K562 (cell line): ENCODE results near the gene ULK3. TPM values are rescaled to one million over a fixed set of nuclear protein-coding genes. Genes with fewer than 3 reads are reported as not detected.

Experiments
- ARID2 ChIP-seq: fragments of 450-650 bp; IDR thresholded peaks from 2 replicates; pipeline ENCODE4 v1.6.1; 2017; ENCODE audit warnings: antibody characterized with exemption, mild to moderate bottlenecking
- ELK3 ChIP-seq: fragments of 450-650 bp; formaldehyde crosslinking; IDR thresholded peaks from 2 replicates; pipeline ENCODE4 v1.4.0; 2020; ENCODE audit warnings: mild to moderate bottlenecking
- HDAC8 ChIP-seq: fragments of 450-650 bp; IDR thresholded peaks from 2 replicates; pipeline ENCODE4 v1.6.1; 2016; ENCODE audit warnings: mild to moderate bottlenecking, missing genetic modification characterization, moderate library complexity, missing compliant biosample characterization
- MGA ChIP-seq: fragments of 450-650 bp; IDR thresholded peaks from 2 replicates; pipeline ENCODE4 v1.6.1; 2016; ENCODE audit warnings: mild to moderate bottlenecking, moderate library complexity
- MNT ChIP-seq, 2 experiments: fragments of 450-650 bp; conservative IDR thresholded peaks; 2 replicates each; pipeline ENCODE4 v1.6.1; 2017; ENCODE audit warnings: mild to moderate bottlenecking in 2 of 2, moderate library complexity in 2 of 2
- PRPF4 ChIP-seq: fragments of 200-400 bp; formaldehyde crosslinking; IDR thresholded peaks from one replicate; pipeline ENCODE4 v1.6.1; 2017; ENCODE audit warnings: low read length, low read depth, mild to moderate bottlenecking; ENCODE audit not compliant: insufficient read depth, poor library complexity, severe bottlenecking
- RAD51 ChIP-seq: fragments of 450-650 bp; IDR thresholded peaks from 2 replicates; pipeline ENCODE4 v1.7.1; 2016; ENCODE audit warnings: low read depth, mild to moderate bottlenecking, borderline replicate concordance
- SAFB ChIP-seq: fragments of 200-400 bp; formaldehyde crosslinking; IDR thresholded peaks from 2 replicates; pipeline ENCODE4 v1.6.1; 2017; ENCODE audit warnings: low read depth, low read length, borderline replicate concordance
- XRCC3 ChIP-seq: fragments of 450-650 bp; IDR thresholded peaks from 2 replicates; pipeline ENCODE4 v1.6.1; 2017; ENCODE audit warnings: mild to moderate bottlenecking, moderate library complexity
- ZNF184 ChIP-seq: sonication (generic); formaldehyde crosslinking; IDR thresholded peaks from 2 replicates; pipeline ENCODE4 v1.5.0; 2020; ENCODE audit warnings: missing genetic modification reagents
- ZNF77 ChIP-seq: fragments of 250-450 bp; sonication (Bioruptor Pico); IDR thresholded peaks from 2 replicates; pipeline ENCODE4 v1.5.0; 2020
- polyA plus RNA-seq, 8 experiments: library from polyadenylated mRNA; depleted of rRNA in 4 of 8; stranded (reverse) in 5 of 8; unstranded in 3 of 8; fragments of >200 nt; fragmentation: Nextera tagmentation in 2 of 8; fragmentation: Illumina TruSeq in 1 of 8; extraction: Ambion mirVana in 2 of 8; extraction: Trizol in 1 of 8; gene quantifications; 2 replicates each; pipeline versions ENCODE4 v1.2.1 to v1.2.3, GENCODE V29; 2011 to 2014; ENCODE audit warnings: inconsistent platforms in 1 of 8, missing spikeins in 1 of 8
- total RNA-seq, 7 experiments: library from RNA; depleted of rRNA in 6 of 7; stranded (reverse); fragments of >200 nt in 6 of 7; fragmentation: Illumina TruSeq in 2 of 7; extraction: Trizol in 2 of 7; gene quantifications; 2 replicates each; pipeline versions ENCODE4 v1.2.1 to v1.2.3, GENCODE V29; 2011 to 2021; ENCODE audit warnings: low replicate concordance in 1 of 7
- TF ChIP-seq, protein P1 (sequence below): fragments of 250-450 bp; sonication (Bioruptor Pico); IDR thresholded peaks from 2 replicates; pipeline ENCODE4 v1.5.0; 2022; ENCODE audit warnings: mild to moderate bottlenecking

ULK3 gene
- total and polyA plus RNA-seq, 9 of the 15 experiments (the other 6 are each of a cell fraction or from before 2014, with no cell fraction given): 0.68 to 68.0 (median 34.9) TPM

DNA sequence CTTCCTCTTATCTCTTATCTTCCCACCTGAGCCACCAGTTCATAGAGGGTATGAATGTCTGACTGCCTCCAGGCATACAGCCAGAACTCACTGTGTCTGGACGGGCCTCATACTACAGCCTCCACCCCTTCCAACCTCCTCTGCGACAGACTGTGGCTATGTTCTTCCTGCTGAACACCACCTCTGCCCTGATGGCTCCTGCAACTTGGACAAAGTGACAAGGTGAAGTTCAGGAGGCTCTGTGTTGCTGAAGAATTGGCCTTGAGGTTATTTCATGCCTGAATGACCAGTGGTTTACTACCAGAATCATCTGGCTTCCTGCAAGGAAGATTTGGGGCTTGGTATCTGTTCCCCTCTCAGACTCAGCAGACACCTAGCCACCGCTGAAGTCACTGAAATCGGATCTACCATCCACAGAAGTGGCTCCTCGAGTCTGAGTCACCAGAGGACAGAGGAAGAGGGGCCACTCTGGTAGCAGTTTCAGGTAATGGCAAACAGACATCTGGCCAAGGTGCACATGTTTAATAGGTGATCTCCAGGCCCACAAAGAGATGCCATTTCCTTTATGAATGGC is 14.2 kb upstream of the ULK3 start (continued):
- TF ChIP-seq ELK3 (CRISPR knock-in tag) (no peak), MNT (conservative IDR thresholded peaks at IDR 0.05) (no peak), ZNF184 (no peak), HDAC8 (tag) (no peak), RAD51 (no peak), ARID2 (no peak), XRCC3 (no peak), SAFB (no peak), PRPF4 (no peak), ZNF77 (CRISPR knock-in tag) (no peak), MGA (no peak)
- TF ChIP-seq, protein P1, sequence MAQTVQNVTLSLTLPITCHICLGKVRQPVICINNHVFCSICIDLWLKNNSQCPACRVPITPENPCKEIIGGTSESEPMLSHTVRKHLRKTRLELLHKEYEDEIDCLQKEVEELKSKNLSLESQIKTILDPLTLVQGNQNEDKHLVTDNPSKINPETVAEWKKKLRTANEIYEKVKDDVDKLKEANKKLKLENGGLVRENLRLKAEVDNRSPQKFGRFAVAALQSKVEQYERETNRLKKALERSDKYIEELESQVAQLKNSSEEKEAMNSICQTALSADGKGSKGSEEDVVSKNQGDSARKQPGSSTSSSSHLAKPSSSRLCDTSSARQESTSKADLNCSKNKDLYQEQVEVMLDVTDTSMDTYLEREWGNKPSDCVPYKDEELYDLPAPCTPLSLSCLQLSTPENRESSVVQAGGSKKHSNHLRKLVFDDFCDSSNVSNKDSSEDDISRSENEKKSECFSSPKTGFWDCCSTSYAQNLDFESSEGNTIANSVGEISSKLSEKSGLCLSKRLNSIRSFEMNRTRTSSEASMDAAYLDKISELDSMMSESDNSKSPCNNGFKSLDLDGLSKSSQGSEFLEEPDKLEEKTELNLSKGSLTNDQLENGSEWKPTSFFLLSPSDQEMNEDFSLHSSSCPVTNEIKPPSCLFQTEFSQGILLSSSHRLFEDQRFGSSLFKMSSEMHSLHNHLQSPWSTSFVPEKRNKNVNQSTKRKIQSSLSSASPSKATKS (CRISPR knock-in tag): no peak
